NCI-H2081 (cell line): ENCODE data around the gene TPRN.
A peak's percentile ranks its signal among the peaks of the same experiment; 100 is the strongest.

ENCODE experiments used
- DNase-seq, 2 experiments: peaks; one replicate each; lab custom pipeline; 2025; lab: John Stamatoyannopoulos, UW

The TPRN gene

DNA sequence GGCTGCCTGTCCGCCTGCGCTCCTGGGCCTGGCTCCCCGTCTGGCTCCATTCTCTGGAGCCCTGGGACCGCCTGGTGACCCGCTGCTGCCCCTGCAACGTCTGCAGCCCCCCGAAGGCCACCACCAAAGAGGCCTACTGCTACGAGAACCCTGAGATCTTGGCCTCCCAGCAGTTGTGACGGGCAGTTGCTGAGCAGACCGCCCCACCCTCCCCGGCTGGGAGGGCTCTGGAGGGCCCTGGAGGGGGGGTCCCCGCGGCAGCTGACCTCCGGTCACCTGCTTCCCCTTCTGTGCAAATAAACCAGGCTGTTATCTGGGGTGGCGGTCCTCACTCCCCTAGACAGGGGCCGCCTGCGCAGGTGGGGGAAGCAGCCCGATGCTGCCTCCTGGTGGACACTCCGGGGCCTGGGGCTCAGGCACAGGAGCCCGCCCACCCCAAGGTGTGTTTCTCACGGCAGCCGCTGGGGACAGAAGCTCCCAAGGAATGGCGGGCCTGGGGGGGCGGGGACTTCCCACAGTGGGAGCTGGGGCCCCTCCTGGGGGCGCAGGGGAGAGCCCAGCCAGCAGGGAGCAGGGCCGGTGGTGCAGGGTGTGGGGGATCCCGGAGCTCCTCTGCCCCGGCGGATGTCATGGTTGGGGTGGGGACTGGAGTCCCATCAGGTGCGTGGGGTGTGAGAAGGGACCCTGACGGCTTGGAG, 35.8 kb upstream of the TPRN start:
- peak; percentile 83 to 85 for DNase-seq

DNA sequence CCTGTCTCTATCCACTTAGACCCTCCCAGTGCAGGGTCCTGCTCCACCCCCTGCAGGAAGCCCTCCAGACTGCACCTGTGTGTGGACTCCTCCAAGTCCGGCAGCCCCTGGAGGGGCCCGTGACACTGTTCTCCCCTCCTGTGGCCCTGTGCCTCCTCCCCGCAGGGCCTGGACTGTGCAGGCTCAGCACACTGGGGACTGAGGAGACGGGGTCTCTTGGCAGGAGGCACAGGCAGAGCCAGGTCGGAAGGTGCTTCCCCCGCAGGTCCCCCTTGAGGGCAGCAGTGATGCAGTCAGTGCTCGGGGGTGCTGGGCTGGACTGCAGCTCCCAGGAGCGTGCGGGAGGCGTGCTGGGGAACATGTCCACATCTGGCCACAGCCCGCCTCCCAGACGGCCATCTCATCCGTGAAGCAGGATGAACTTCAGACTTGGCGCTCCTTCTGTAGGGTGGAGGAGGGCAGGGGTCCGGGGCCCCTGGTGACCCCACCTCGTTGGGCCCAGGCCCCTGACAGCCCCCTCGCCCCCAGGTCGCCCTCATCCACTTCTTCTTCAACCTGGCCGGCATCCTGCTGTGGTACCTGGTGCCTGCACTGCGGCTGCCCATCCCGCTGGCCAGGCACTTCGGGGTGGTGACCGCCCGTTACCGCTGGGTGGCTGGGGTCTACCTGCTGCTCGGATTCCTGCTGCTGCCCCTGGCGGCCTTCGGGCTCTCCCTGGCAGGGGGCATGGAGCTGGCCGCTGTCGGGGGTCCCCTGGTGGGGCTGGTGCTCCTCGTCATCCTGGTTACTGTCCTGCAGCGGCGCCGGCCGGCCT, 35.1 kb upstream of the TPRN start:
- no peak for DNase-seq

DNA sequence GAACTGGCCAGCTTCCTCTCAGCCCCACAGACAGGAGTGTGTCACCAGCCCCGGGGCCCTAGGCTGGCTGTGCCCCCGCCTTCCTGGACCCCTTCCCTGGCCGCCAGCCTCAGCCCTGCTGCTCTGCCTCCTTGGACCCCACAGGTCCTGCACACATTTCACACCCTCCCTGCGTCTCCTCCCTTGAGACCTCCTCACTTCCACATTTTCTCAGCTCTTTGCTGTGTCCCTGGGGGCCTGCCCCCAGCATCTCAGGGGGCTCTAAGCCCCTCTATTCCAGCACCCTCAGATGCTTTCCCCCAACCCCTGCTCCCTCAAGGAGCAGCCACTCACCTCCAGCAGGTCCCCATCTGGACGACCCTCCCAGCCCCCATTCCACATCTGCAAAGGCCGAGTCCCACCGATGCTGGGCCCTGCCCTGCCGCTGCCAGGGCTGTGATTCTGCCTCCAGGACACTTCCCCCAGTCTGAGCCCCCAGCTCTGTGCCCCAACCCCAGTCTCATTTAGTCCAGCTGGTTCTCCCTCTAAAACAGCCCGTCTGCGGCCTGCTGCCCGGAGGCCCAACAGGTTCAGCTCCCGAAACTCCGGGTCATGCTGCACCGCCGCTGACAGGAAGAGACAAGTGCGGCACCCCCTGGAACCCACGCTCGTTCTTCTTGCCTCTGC, 34.4 kb upstream of the TPRN start:
- no peak for DNase-seq

DNA sequence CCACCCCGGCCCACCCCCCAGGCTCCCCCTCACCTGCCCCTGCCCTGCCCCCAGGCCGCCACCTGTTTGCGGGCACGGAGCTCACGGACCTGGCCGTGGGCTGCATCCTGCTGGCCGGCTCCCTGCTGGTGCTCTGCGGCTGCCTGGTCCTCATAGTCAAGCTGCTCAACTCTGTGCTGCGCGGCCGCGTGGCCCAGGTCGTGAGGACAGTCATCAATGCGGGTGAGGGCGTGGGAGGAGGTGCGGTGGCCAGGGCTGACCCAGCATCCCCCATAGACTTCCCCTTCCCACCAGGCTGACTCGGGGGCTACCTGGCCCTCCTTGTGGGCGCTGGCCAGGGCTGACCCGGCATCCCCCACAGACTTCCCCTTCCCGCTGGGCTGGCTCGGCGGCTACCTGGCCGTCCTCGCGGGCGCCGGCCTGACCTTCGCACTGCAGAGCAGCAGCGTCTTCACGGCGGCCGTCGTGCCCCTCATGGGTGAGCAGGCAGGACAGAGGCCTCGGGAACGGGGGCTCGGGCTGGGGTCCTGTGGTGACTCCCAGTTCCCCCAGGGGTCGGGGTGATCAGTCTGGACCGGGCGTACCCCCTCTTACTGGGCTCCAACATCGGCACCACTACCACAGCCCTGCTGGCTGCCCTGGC, 33.6 kb upstream of the TPRN start:
- no peak for DNase-seq

DNA sequence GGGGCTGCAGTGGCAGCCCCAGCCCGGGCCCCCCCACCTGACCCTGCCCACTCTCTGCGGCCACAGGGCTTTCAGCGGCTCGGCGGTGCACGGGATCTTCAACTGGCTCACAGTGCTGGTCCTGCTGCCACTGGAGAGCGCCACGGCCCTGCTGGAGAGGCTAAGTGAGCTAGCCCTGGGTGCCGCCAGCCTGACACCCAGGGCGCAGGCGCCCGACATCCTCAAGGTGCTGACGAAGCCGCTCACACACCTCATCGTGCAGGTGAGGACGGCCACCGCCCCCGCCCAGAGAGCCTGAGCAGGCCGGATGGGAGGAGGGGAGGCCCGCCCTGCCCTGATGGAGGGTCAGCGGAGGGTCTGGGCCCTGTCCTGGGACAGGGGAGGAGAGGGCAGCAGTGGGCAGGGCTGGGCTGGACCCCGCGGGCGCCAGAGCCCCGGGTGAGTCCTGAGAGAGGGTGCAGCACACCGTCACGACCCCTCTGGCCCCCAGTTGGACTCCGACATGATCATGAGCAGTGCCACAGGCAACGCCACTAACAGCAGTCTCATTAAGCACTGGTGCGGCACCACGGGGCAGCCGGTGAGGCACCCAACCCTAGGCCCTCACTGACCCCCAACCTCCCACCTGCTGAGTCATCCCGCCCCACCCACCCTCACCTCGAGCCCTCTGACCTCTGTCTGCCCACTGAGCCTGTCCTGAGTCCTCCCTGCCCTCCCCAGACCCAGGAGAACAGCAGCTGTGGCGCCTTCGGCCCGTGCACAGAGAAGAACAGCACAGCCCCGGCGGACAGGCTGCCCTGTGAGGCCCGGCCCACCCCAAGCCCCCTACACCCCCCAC, 32.8 kb upstream of the TPRN start:
- DNase-seq = no peak

DNA sequence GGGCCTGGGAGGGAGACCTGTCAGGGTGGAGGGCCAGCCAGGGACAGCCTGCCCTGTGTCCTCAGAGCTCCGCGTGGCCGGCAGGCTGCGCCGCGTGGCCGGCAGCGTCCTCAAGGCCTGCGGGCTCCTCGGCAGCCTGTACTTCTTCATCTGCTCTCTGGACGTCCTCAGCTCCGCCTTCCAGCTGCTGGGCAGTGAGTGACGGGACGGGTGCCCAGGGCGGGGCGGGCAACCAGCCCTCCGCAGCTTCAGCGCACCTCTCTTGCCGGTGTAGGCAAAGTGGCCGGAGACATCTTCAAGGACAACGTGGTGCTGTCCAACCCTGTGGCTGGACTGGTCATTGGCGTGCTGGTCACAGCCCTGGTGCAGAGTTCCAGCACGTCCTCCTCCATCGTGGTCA, 32.0 kb upstream of the TPRN start:
- DNase-seq = no peak

DNA sequence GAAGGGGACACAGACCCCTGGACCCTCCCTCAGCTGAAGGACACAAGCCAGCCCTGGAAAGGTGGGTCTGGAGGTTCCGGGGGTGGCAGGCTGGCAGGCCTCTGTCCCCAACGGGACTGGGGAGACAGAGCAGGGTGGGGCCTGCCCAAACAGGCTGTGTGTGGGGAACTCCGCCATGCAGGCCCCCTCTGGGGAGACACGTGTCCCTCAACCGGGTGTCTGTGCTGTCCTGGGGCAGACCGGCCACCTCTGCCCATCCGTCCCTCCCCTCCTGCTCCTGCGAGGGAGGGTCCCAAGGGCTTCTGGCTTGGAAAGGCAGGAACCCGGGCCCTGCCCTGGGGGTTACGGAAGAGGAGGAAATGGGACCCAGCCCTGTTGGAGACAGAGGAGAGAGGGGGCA, 31.6 kb upstream of the TPRN start:
- DNase-seq = no peak

DNA sequence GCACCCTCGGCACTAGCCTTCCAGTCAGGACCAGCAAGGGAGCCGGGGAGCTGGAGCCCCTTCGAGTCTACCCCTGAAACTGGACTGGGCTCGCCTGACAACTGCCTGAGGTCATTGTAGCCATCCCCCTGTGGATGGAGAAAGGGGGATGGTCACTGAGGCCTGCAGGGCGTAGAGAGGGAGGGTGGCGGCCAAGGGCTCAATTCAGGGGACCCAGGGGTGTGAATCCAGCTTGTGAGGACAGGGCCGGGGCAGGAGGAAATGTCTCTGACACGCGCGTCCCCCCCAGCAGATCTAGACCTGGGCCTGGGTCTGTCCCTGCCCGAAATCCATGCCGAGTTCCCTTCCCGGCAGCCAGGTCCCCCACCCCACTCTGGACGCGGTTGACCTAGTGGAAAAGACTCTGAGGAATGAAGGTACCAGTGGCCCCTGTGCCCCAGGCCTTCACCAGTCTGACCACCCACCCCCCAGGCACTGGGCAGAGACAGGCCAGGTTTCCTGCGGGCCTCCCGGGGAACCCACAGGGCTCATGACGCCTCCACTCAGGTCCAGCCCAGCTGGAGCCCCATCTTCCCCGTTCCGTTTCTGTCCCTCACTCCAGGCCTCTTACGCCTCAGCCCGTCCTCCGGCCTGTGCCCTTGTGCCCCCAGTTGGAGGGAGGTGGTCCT, 31.0 kb upstream of the TPRN start:
- DNase-seq = no peak

DNA sequence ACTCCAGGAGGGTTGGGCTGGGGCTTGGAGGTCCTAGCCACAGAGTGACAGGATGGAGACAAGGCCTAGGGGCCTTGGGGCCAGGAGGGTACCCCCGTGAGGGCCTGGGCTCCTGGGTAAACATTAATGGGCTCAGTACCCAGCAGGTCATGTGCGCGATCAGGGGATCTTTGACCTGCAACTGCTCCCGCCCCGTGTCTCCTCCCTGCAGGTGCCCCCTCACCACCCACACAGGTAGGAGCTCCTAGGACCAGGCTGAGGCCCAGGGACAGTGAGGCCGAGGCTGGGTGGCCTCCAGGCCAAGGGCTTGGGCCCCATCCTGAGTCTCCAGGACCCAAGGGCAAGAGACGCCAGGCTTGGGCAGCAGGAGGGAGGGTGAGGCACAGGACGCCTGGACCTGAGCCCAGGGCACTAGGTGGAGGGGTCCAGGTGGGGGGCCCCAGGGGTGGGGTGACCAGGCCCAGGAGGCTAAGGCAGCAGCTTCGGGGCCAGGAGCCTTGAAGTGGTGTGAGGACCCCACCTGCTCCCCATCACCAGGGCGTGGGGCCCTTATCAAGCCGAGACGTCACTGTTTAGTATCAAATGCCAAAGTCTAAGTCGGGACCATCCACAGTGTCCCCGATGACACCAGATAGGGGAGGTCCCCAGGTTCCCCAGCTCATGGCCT, 30.3 kb upstream of the TPRN start, which contains the start of gene SLC34A3:
Gene SLC34A3, plus strand, starts transcription at position 197 of the 667 bp plus-strand sequence. CDS start 802 bp downstream, outside the sequence.
- no peak for DNase-seq

DNA sequence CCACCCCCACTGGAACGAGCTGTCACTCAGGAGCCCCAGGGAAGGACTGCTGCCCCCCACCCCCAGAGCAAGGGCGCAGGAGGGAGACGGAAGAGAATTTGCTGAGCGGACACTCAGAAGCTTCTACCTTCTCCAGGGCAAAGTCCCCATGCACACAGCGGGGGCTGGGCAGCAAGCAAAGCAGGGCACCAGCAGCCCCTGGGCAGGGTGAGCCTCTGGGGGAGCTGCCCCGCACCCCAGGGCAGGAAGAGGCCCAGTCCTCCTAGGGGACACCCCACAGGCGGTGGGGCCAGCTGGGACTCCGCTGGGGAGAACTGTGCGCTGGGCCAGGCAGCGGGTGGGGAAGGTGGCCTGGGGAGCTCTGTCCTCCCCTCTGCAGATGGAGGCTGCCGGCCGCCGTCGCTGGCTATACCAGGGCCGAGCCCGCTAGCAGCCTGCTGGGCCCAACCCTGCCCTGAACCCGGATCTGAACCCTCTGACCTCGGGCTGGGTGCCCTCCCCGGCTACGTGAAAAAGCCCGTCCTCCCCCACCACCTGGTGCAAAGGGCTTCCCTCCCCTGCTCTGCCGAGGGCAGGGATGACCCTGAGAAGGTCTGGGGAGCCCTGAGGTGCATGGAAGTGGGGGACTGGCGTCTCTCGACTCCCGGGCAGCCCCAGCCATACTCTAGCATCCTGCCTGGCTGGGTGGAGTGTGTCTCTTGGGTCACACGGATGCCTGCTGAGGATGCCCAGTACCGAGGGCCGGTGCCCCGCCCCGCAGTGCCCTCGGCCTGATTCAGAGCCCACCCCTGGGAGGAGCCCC, 29.6 kb upstream of the TPRN start:
- DNase-seq = no peak

DNA sequence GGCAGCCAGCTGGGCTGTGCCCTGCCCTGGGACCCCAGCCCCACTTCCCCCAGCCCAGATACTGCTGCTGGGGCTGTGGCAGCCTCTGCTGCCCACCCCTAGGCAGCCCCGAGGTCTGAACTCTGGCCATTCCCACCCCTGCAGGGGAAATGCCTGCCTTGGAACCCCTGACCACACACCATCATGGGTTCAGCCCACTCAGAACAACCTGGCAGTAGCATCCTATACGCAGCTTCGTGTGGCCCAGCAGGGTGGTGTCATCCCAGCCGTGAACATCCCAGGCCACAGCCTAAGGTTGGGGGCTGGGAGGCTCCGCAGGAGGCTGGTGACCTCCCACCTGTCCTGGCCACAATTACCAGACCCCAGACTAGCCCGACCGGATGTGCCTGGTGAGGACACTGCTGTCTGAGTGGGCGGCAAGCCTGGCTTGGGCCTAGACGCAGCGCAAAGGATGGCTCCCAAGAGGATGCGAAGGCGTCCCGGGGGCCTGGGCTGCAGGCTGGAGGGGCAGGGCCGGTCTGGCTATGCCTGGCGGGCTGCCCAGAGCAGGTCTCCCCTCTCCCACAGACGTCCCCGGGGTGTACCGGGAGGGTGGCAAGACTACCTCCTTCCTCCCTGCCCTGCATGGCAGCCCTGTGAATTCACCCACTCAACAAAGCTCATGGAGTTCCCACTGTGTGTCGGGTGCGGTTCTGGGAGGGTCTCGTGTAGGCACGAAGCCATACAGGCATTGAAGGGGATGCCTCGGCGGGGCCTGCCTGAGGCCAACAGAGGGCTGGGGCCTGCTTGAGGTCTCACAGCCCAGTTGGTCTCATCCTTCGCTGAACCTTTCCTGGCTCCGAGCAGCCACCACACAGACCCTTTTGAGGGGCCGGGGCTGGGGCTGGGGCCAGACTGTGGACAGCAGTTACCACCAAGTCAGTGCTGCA, 28.7 kb upstream of the TPRN start:
- DNase-seq = no peak

DNA sequence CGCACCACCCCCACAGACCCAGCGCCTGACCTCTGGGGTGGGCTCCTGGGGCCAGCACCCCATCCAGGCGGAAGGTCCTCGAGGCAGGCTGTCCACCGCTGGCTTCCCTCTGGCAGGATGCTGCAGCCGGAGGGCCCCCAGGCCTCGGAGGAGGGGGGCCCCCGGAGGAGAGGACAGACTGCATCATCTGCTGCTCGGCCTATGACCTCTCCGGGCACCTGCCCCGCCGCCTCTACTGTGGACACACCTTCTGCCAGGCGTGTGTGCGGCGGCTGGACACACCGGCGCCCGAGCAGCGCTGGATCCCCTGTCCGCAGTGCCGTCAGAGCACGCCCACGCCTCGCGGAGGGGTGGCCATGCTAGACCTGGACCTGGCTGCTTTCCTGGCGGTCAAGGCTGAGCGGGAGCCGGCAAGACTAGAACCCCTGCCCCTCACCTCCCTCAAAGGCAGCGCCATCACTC, 28.0 kb upstream of the TPRN start:
- DNase-seq = no peak

DNA sequence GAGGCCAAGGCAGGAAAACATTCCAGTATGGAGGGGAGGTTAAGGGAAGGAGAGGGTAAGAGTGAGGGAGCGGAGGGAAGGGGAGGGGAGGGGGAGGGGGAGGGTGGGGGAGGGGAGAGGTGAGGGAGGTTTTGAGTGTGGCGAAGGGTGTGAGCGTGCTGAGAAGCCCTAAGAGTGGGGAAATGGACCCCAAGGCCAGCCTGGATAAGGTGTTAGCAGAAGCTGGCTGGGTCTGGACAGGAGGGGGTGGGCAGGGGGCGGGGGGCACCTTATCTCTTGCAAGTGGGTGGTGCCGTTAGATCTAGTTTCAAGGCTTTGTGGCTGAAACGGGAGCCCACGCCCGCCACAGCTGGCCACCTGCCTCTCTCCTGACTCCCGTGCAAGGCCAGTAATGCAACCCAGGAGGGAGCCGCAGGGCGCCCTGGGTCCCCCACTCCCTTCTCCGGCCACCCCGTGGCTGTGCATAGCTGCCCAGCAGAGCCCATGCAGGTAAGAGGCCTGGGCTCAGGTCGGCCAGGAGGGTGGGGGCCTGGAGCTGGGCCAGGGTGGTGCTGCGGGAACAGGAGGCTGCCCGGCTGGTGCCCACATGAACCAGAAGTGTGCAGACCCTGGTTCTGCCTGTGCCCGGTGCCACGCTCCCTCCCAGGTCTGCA, 27.4 kb upstream of the TPRN start:
- no peak for DNase-seq

DNA sequence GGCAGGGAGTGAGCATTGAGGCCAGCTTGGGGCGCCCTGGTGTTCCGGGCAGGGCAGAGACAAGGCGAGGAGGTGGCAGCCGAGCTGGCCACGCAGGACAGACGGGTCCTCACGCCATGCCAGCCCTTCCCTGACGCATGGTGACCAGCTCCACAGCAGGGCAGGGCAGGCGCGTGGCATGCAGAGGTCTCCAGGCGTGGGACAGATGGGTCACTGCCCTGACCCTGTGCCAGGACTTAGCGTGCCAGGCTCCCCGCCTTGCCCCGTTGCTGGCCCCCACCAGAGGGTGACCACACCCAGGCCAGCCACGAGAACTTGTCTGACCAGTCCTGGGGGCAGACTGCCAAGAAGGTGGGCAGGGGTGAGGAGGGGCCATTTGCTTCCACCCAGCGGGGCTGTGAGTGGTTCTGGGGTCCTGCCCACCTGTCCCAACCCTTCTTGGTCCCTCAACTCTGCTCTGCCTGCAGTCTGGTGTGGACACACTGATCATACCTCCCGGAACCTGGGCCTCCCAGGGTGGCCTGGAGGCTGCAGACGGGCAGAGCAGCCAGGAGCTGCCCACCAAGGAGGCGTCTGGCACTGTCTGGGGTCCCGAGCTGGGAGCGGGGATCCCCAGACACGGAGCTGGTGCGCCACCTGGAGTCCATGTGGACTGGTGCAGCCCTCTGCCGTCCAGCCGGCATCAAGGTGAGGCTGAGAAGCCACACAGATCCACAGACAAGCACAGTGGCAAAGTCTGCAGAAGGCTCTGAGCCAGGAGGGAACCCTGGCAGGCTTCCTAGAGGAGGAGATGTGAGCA, 26.7 kb upstream of the TPRN start, which contains the start of gene RNF224:
Gene RNF224, plus strand, starts transcription at position 449 of the 799 bp plus-strand sequence. CDS start 834 bp downstream, outside the sequence.
- DNase-seq = peak; percentile 71 to 73

DNA sequence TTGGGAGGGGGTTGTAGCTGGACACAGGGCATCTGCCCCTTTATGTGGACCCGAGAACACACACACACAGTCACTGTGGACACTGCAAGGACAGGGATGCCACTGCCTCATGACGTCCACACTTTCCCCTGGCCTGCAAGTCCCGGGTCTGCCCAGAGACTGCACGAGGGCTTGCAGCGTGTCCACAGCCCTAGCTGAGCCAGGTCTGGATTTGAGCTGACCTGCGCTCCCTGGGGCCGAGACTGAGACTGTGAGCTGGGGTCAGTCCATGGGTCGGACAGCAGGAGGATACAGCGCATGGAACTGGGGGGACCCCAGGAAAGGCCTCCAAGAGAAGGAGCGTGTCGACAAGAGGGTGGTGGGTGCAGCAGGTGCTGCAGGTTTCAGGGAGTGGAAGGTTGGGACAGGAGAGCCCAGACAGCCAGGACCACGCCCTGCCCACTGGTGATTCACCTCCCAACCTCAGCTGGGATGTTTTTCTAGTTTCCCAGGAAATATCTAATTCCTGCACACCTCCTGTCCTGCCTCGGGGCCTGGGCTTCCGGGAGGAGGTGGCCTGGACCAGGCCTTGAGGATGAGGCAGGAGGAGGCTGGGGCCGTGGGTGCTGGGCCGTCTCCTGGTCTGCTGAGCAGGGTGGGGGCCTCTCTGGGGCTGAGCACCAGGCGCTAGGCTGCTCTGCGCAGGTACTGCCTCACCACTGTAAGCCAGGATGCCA, 26.0 kb upstream of the TPRN start:
- no peak for DNase-seq

DNA sequence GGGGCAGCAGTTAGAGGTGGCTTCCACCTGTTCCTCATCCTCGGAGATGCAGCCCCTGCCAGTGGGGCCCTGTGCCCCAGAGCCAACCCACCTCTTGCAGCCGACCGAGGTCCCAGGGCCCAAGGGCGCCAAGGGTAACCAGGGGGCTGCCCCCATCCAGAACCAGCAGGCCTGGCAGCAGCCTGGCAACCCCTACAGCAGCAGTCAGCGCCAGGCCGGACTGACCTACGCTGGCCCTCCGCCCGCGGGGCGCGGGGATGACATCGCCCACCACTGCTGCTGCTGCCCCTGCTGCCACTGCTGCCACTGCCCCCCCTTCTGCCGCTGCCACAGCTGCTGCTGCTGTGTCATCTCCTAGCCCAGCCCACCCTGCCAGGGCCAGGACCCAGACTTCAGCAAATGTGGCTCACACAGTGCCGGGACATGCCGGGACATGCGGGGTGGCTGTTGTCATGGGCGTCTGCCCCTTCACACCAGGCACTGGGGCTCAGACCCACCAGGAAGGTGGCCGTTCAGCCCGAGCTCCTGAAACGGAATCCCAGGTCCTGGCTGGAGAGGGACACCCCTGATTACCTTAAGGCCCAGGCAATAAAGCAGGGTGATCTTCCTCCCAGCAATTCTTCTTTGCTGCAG, 25.3 kb upstream of the TPRN start:
- no peak for DNase-seq
